CD4-positive, CD25-positive, alpha-beta regulatory T cell (primary cell): ENCODE results near the gene DAGLA. TPM values are rescaled to one million over a fixed set of nuclear protein-coding genes. Genes with fewer than 3 reads are reported as not detected.

Source experiments
- ATAC-seq, 2 donors: fragments of 150-1000 bp; cut with Tn5 transposase; one replicate each; pipeline ENCODE4 v1.10.0; 2021; ENCODE audit warnings: low read depth in 2 of 2, moderate number of reproducible peaks in 2 of 2, moderate library complexity in 1 of 2
- DNase-seq, 3 donors: peaks; one replicate each; pipeline versions ENCODE4 v3.0.0 to v3.0.0-alpha.2; 2012 to 2022; ENCODE audit warnings: mixed read lengths in 1 of 3
- H3K27ac ChIP-seq: one replicate; pipeline ENCODE4 v1.7.0; 2013; ENCODE audit warnings: mild to moderate bottlenecking, low read length; ENCODE audit not compliant: insufficient read depth, poor library complexity, severe bottlenecking
- H3K27me3 ChIP-seq: one replicate; pipeline ENCODE4 v1.7.0; 2013; ENCODE audit warnings: low read length; ENCODE audit not compliant: control insufficient read depth, insufficient read depth
- H3K36me3 ChIP-seq: one replicate; pipeline ENCODE4 v1.7.0; 2013; ENCODE audit warnings: mild to moderate bottlenecking, low read length, moderate library complexity; ENCODE audit not compliant: control insufficient read depth, insufficient read depth
- H3K4me1 ChIP-seq: 2 replicates; pipeline ENCODE4 v1.7.0; 2013; ENCODE audit warnings: mild to moderate bottlenecking, low read length; ENCODE audit not compliant: insufficient read depth, control insufficient read depth, poor library complexity, severe bottlenecking
- H3K4me3 ChIP-seq: one replicate; pipeline ENCODE4 v1.7.0; 2013; ENCODE audit warnings: low read depth, mild to moderate bottlenecking, low read length, moderate library complexity
- H3K9me3 ChIP-seq, 2 experiments: 1 replicate in 1 of 2; 2 replicates in 1 of 2; pipeline ENCODE4 v1.7.0; 2013; ENCODE audit warnings: low read length in 2 of 2, mild to moderate bottlenecking in 1 of 2, moderate library complexity in 1 of 2; ENCODE audit not compliant: control insufficient read depth in 2 of 2
- H3K27ac Mint-ChIP-seq, 3 donors: one replicate each; pipeline ENCODE4 v1.8.0; 2020 to 2022; ENCODE audit warnings: mild to moderate bottlenecking in 3 of 3, mixed read lengths in 3 of 3, moderate library complexity in 2 of 3
- H3K27me3 Mint-ChIP-seq: one replicate; pipeline ENCODE4 v1.8.0; 2022; ENCODE audit warnings: mild to moderate bottlenecking, mixed read lengths
- H3K36me3 Mint-ChIP-seq: one replicate; pipeline ENCODE4 v1.8.0; 2020; ENCODE audit warnings: mixed read lengths
- H3K4me1 Mint-ChIP-seq, 4 donors: one replicate each; pipeline ENCODE4 v1.8.0; 2020 to 2022; ENCODE audit warnings: mixed read lengths in 4 of 4, mild to moderate bottlenecking in 1 of 4
- H3K4me3 Mint-ChIP-seq, 4 donors: one replicate each; pipeline ENCODE4 v1.8.0; 2020 to 2022; ENCODE audit warnings: mild to moderate bottlenecking in 4 of 4, mixed read lengths in 4 of 4, moderate library complexity in 3 of 4
- H3K9me3 Mint-ChIP-seq, 7 donors: one replicate each; pipeline ENCODE4 v1.8.0; 2020 to 2022; ENCODE audit warnings: mixed read lengths in 7 of 7, mild to moderate bottlenecking in 3 of 7, moderate library complexity in 2 of 7
- polyA plus RNA-seq, 4 donors: library from polyadenylated mRNA; unstranded; fragments of 300-500 nt; fragmentation: Illumina TruSeq; gene quantifications; one replicate each; pipeline ENCODE4 v1.2.3, GENCODE V29; 2021
- total RNA-seq: library from RNA; stranded (reverse); gene quantifications from one replicate; pipeline ENCODE4 v1.2.3, GENCODE V29; 2022

The DAGLA gene
- total and polyA plus RNA-seq, 5 donors from 2014 or later: 0.08 to 0.94 (median 0.10) TPM; not detected in 2

- Mint-ChIP-seq H3K36me3 (peaks cover 15% of the 10 kb centered on the region), H3K27me3 (no peaks in the 10 kb centered on the region), H3K27ac (peak overlapping the region; percentile 99 to 100 (median 99)), H3K4me3 (peak overlapping the region; percentile 97 to 99 (median 99)), H3K4me1 (peaks cover 11 to 48% (median 32%) of the 10 kb centered on the region in 4 donors), H3K9me3 (no peaks in the 10 kb centered on the region)
- ATAC-seq (no peak), DNase-seq (peak in 2 of 3 donors; percentile 25 to 49)
- peaks cover 20% of the 10 kb centered on the region for H3K4me1 ChIP-seq
- H3K27me3 ChIP-seq: no peaks in the 10 kb centered on the region
- H3K27ac ChIP-seq: peak overlapping the region; percentile 90
- H3K4me3 ChIP-seq: peak overlapping the region; percentile 93
- no peaks in the 10 kb centered on the region for H3K9me3 ChIP-seq
- peaks cover 41% of the 10 kb centered on the region for H3K36me3 ChIP-seq
These were observed 111.6 kb downstream of the DAGLA start for GRCh38 chr11:61791737-61792309.

GRCh38 chr11:61792310-61793082 lies 112.3 kb downstream of the DAGLA start, which contains the start of the genes FEN1 and TMEM258:
Gene FEN1, plus strand, starts transcription at chr11:61792911. Its CDS starts 2,451 bp downstream, at chr11:61795362.
Gene TMEM258, minus strand, starts transcription at chr11:61792599. Its CDS starts 41 bp downstream, at chr11:61792558.
- Histone ChIP-seq H3K36me3 (peaks cover 34% of the 10 kb centered on the region), H3K4me3 (peak within 1 kb of the TSS; percentile 93), H3K9me3 (no peaks in the 10 kb centered on the region), H3K4me1 (peaks cover 20% of the 10 kb centered on the region), H3K27ac (peak within 1 kb of the TSS; percentile 90), H3K27me3 (no peaks in the 10 kb centered on the region)
- Mint-ChIP-seq H3K4me1 (peaks cover 16 to 54% (median 37%) of the 10 kb centered on the region in 4 donors), H3K4me3 (peak within 1 kb of the TSS; percentile 97 to 99 (median 99)), H3K27me3 (no peaks in the 10 kb centered on the region), H3K36me3 (peaks cover 19% of the 10 kb centered on the region), H3K27ac (peak within 1 kb of the TSS; percentile 99 to 100 (median 99)), H3K9me3 (no peaks in the 10 kb centered on the region)
- peak; percentile 82 to 95 (median 90) for DNase-seq
- peak; percentile 88 to 91 for ATAC-seq

- H3K27ac ChIP-seq: peak overlapping the region; percentile 90
- ATAC-seq (peak; percentile 9 to 22), DNase-seq (no peak)
- no peaks in the 10 kb centered on the region for H3K9me3 Mint-ChIP-seq
- H3K27me3 Mint-ChIP-seq: no peaks in the 10 kb centered on the region
- peaks cover 27% of the 10 kb centered on the region for H3K36me3 ChIP-seq
- H3K27ac Mint-ChIP-seq: peak overlapping the region; percentile 66 to 100 (median 99)
- peak overlapping the region; percentile 93 for H3K4me3 ChIP-seq
- H3K4me3 Mint-ChIP-seq: peak overlapping the region; percentile 97 to 99 (median 99)
- H3K4me1 Mint-ChIP-seq: peaks cover 16 to 54% (median 36%) of the 10 kb centered on the region in 4 donors
- H3K36me3 Mint-ChIP-seq: peaks cover 19% of the 10 kb centered on the region
- no peaks in the 10 kb centered on the region for H3K27me3 ChIP-seq
- H3K9me3 ChIP-seq: no peaks in the 10 kb centered on the region
- peaks cover 20% of the 10 kb centered on the region for H3K4me1 ChIP-seq
These were observed 113.1 kb downstream of the DAGLA start for GRCh38 chr11:61793083-61793828.

GRCh38 chr11:61793829-61794204 lies 113.6 kb downstream of the DAGLA start:
- no peaks in the 10 kb centered on the region for H3K27me3 ChIP-seq
- Mint-ChIP-seq H3K27ac (peak overlapping the region in 2 of 3 donors; percentile 99 to 100), H3K36me3 (peaks cover 15% of the 10 kb centered on the region), H3K27me3 (no peaks in the 10 kb centered on the region), H3K4me3 (peak overlapping the region; percentile 63 to 99 (median 89)), H3K9me3 (no peaks in the 10 kb centered on the region), H3K4me1 (peaks cover 16 to 50% (median 36%) of the 10 kb centered on the region in 4 donors)
- H3K27ac ChIP-seq: no peak overlapping the region
- peaks cover 20% of the 10 kb centered on the region for H3K4me1 ChIP-seq
- H3K4me3 ChIP-seq: peak overlapping the region; percentile 93
- H3K9me3 ChIP-seq: no peaks in the 10 kb centered on the region
- no peak for DNase-seq
- ATAC-seq: no peak
- H3K36me3 ChIP-seq: peaks cover 23% of the 10 kb centered on the region

GRCh38 chr11:61794579-61794978 lies 114.4 kb downstream of the DAGLA start:
- H3K36me3 ChIP-seq: peaks cover 15% of the 10 kb centered on the region
- Mint-ChIP-seq H3K4me1 (peaks cover 15 to 46% (median 33%) of the 10 kb centered on the region in 4 donors), H3K27me3 (no peaks in the 10 kb centered on the region), H3K36me3 (peaks cover 10% of the 10 kb centered on the region), H3K4me3 (no peak overlapping the region), H3K27ac (peak overlapping the region in 1 of 3 donors; percentile 52), H3K9me3 (no peaks in the 10 kb centered on the region)
- no peak for ATAC-seq
- H3K4me1 ChIP-seq: peaks cover 20% of the 10 kb centered on the region
- no peak overlapping the region for H3K27ac ChIP-seq
- DNase-seq: no peak
- no peaks in the 10 kb centered on the region for H3K9me3 ChIP-seq
- H3K4me3 ChIP-seq: no peak overlapping the region
- no peaks in the 10 kb centered on the region for H3K27me3 ChIP-seq

GRCh38 chr11:61795459-61795858 lies 115.3 kb downstream of the DAGLA start:
- H3K36me3 Mint-ChIP-seq: peaks cover 8% of the 10 kb centered on the region
- no peak for DNase-seq
- no peak overlapping the region for H3K4me3 ChIP-seq
- ATAC-seq: no peak
- H3K9me3 ChIP-seq: no peaks in the 10 kb centered on the region
- peaks cover 9% of the 10 kb centered on the region for H3K36me3 ChIP-seq
- no peak overlapping the region for H3K27ac ChIP-seq
- H3K4me1 ChIP-seq: peaks cover 20% of the 10 kb centered on the region
- peak overlapping the region in 1 of 4 donors; percentile 61 for H3K4me3 Mint-ChIP-seq
- H3K27me3 Mint-ChIP-seq: no peaks in the 10 kb centered on the region
- H3K4me1 Mint-ChIP-seq: peaks cover 14 to 42% (median 30%) of the 10 kb centered on the region in 4 donors
- no peaks in the 10 kb centered on the region for H3K9me3 Mint-ChIP-seq
- no peak overlapping the region for H3K27ac Mint-ChIP-seq
- H3K27me3 ChIP-seq: no peaks in the 10 kb centered on the region

- no peak overlapping the region for H3K4me3 Mint-ChIP-seq
- Histone ChIP-seq H3K4me3 (no peak overlapping the region), H3K9me3 (no peaks in the 10 kb centered on the region), H3K27ac (no peak overlapping the region), H3K27me3 (no peaks in the 10 kb centered on the region), H3K36me3 (peaks cover 9% of the 10 kb centered on the region), H3K4me1 (peaks cover 20% of the 10 kb centered on the region)
- DNase-seq (no peak), ATAC-seq (no peak)
- no peak overlapping the region for H3K27ac Mint-ChIP-seq
- H3K36me3 Mint-ChIP-seq: peaks cover 10% of the 10 kb centered on the region
- H3K9me3 Mint-ChIP-seq: no peaks in the 10 kb centered on the region
- H3K27me3 Mint-ChIP-seq: no peaks in the 10 kb centered on the region
- peaks cover 12 to 37% (median 28%) of the 10 kb centered on the region in 4 donors for H3K4me1 Mint-ChIP-seq
These were observed 115.8 kb downstream of the DAGLA start for GRCh38 chr11:61795876-61796526.
